T-helper 22 cell (primary cell): Measurements from ENCODE around the gene C1QTNF4.
"Not testable (repeated sequence)": the region's sequence is repeated elsewhere in the genome, so short reads cannot be mapped to it uniquely, and the experiment has no call there.

Source experiments
- DNase-seq: peaks from one replicate; pipeline ENCODE4 v3.0.0-alpha.2; 2020; ENCODE audit warnings: low read depth

Gene C1QTNF4

GRCh38 chr11:47565340-47566148 lies 28.7 kb downstream of the C1QTNF4 start, which contains the start of gene PTPMT1:
TSS of gene PTPMT1 (plus strand) at chr11:47565599. CDS start at chr11:47565623, 24 bp downstream.
- peak; percentile 44 for DNase-seq

DNA sequence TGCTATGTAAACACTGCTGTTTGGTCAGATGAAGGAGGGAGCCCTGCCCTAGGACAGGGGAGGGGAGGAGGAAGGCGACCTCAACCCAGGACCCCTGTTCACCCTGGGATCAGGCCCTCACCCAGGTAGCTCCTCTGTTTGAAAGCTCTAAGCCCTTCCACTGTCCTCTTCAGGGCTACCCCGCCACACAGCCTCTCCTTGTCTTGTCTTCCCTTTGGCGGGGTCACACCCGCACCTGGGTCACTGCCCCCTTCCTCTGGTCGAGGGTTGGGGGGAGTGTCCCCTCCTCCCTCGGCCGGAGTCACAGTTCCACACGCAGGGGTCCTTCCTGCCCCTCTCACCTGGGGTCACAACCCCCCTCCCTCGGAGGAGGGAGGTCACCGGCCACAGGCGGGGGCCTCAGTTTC lies 29.3 kb downstream of the C1QTNF4 start:
- no peak for DNase-seq

DNA sequence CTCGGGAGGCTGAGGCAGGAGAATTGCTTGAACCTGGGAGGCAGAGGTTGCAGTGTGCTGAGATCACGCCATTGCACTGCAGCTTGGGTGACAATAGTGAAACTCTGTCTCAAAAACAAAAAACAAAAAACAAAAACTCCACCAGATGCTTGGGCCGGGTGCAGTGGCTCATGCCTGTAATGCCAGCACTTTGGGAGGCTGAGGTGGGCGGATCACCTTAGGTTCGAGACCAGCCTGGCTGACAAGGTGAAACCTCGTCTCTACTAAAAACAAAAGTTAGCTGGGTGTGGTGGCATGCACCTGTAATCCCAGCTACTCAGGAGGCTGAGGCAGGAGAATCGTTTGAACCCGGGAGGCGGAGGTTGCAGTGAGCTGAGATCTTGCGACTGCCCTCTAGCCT lies 29.8 kb downstream of the C1QTNF4 start:
- DNase-seq, result not testable (repeated sequence)

GRCh38 chr11:47562393-47562792 lies 31.8 kb downstream of the C1QTNF4 start:
- not testable (repeated sequence) for DNase-seq

DNA sequence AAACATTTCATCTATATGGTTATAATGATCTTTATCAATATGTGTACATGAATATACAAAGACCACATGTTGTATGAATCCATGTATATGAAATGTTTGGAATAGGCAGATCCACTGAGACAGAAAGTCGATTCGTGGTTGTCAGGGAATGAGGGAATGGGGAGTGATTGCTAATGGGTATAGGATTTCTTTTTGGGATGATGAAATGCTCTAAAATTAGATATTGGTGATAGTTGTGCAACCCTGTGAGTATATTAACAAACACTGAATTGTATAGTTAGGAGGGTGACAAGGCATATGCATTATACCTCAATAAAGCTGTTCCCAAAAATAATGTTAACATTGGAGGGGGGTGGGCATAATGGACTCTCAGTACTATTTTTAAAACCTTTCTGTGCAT lies 33.8 kb downstream of the C1QTNF4 start:
- no peak for DNase-seq

GRCh38 chr11:47558695-47559094 lies 35.5 kb downstream of the C1QTNF4 start:
- no peak for DNase-seq

GRCh38 chr11:47557004-47557403 lies 37.2 kb downstream of the C1QTNF4 start:
- DNase-seq, result not testable (repeated sequence)

DNA sequence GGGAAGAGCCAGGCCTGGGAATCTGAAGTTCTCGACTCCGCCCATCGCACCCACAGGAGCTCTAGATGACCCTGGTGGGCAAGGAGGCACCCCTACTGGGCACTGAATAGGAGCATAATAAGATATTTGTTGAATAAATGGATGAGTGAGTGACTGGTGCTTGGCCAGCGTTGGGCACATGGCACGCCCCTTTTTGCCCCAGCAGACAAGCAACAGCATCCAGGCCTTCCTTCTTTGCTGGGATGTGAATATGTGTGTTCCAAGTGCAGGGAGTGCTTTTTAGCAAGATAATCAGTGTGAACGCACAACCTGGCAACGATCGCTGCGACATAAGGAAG lies 40.8 kb downstream of the C1QTNF4 start:
- DNase-seq, result no peak

GRCh38 chr11:47552566-47553405 lies 41.4 kb downstream of the C1QTNF4 start, which contains the start of gene CELF1:
TSS of gene CELF1 (minus strand) at chr11:47553132. CDS start at chr11:47499523, 53,609 bp downstream.
- DNase-seq, result peak; percentile 88

DNA sequence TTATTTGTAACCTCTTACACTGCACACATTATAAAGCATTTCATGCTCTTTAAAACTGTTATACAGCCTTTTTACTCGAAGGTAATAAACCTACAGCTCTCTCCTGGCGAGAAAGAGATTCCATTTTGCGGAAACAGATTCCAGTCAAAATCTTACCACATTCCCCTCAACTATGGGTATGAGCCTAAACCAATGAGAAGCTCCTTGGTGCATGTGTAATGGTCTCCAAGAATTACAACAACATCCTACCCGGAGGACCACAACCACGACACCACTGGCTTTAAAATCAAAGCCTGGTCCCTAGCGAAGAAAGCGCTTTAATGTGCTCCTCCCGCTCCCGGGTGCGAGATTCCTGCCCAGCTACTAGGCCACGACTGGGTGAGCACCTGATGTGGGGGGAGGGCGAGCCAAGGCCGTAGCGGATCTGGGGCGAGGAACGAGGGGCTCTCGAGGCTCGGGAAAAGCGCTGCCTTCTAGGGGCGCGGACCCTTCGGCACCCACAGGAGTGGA lies 42.1 kb downstream of the C1QTNF4 start:
- DNase-seq, result no peak

GRCh38 chr11:47551086-47551485 lies 43.1 kb downstream of the C1QTNF4 start:
- DNase-seq, result no peak

- DNase-seq, result no peak
These were observed 43.7 kb downstream of the C1QTNF4 start for GRCh38 chr11:47550288-47551047.

- not testable (repeated sequence) for DNase-seq
These were observed 47.9 kb downstream of the C1QTNF4 start for GRCh38 chr11:47546274-47546673.

GRCh38 chr11:47545298-47545697 lies 48.9 kb downstream of the C1QTNF4 start:
- DNase-seq, result no peak

GRCh38 chr11:47541070-47541469 lies 53.1 kb downstream of the C1QTNF4 start:
- no peak for DNase-seq

DNA sequence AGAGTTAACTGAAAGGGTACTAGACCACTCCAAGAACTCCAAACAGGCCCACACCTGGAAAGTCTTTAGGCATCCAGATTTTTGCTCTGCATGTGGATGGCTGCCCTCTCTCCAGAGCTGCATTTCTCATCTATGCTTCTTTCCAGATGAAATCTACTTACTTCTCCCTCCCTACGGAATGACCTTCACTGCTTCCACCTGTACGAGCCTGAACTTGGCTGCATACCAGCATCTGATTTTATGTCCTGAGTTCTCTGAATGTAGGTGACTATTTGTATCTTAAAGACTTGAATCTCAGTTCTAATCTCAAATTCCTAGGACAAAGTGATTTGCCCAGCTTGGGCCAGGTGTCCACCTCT lies 54.6 kb downstream of the C1QTNF4 start:
- DNase-seq, result no peak
